K562 (cell line): Measurements from ENCODE around the gene C10orf71. TPM values are rescaled to one million over a fixed set of nuclear protein-coding genes. Genes with fewer than 3 reads are reported as not detected.

Experiments used
- ATAC-seq: fragments of 200-7000 bp; cut with Tn5 transposase; 3 replicates; pipeline ENCODE4 v1.9.1; 2020; ENCODE audit warnings: moderate library complexity
- BruUV-seq: library from RNA; stranded (reverse); fragments of 400-500 nt; replicated peaks from 2 replicates; lab custom pipeline; 2021; lab: Mats Ljungman, UMichigan
- CTCF ChIA-PET: fragments of 300-600 bp; formaldehyde crosslinking; extraction: SDS; loops from one replicate; lab custom pipeline; 2021; ENCODE audit warnings: low intra/inter-chr PET ratio; lab: Yijun Ruan, JAX
- POLR2A ChIA-PET: fragments of 300-600, 350-650 bp; sonication (Branson Sonifier 250); formaldehyde crosslinking; extraction: SDS; loops from one replicate; lab custom pipeline; 2021; ENCODE audit warnings: antibody characterized with exemption, inconsistent platforms; lab: Yijun Ruan, JAX
- DNase-seq, 4 experiments: peaks; one replicate each; pipeline versions ENCODE4 v3.0.0 to v3.0.0-alpha.2; 2011 to 2018; ENCODE audit warnings: low spot score in 3 of 4, mixed read lengths in 3 of 4; ENCODE audit errors: extremely low read depth in 1 of 4
- FAIRE-seq: peaks from 2 replicates; lab custom pipeline; 2011; peaks lifted over from hg19 to GRCh38; lab: Jason Lieb, UNC
- H2AFZ ChIP-seq: 2 replicates; pipeline ENCODE4 v1.6.0; 2011; ENCODE audit warnings: low read depth, low read length, control low read depth, inconsistent platforms
- H3K27ac ChIP-seq: fragments of 200-600 bp; 3 replicates; pipeline ENCODE4 v1.8.0; 2011; ENCODE audit warnings: low read depth, mild to moderate bottlenecking, control low read depth, inconsistent platforms, low read length, moderate library complexity, mixed read lengths; ENCODE audit errors: extremely low read depth
- H3K27me3 ChIP-seq, 2 experiments: fragments of 300-600 bp in 1 of 2; 2 replicates in 1 of 2; 3 replicates in 1 of 2; pipeline versions ENCODE4 v1.6.0 to v1.8.0; 2011; ENCODE audit warnings: inconsistent platforms in 2 of 2, low read length in 2 of 2, mild to moderate bottlenecking in 1 of 2, mixed read lengths in 1 of 2, moderate library complexity in 1 of 2; ENCODE audit not compliant: control insufficient read depth in 2 of 2, insufficient read depth in 2 of 2
- H3K36me3 ChIP-seq: fragments of 300-600 bp; 3 replicates; pipeline ENCODE4 v1.8.0; 2011; ENCODE audit warnings: mild to moderate bottlenecking, low read length, inconsistent platforms; ENCODE audit not compliant: control insufficient read depth, insufficient read depth
- H3K4me1 ChIP-seq, 2 experiments: fragments of 200-600 bp in 1 of 2; replicated peaks in 1 of 2; 2 replicates in 1 of 2; 3 replicates in 1 of 2; pipeline versions ENCODE4 v1.5.1 to v1.8.0; 2011; ENCODE audit warnings: inconsistent platforms in 2 of 2, low read length in 2 of 2, mild to moderate bottlenecking in 1 of 2, mixed read lengths in 1 of 2, moderate library complexity in 1 of 2; ENCODE audit not compliant: control insufficient read depth in 2 of 2, insufficient read depth in 2 of 2
- H3K4me2 ChIP-seq: 2 replicates; pipeline ENCODE4 v1.6.1; 2011; ENCODE audit warnings: low read length, control low read depth, inconsistent platforms, mixed read lengths; ENCODE audit not compliant: insufficient read depth
- H3K4me3 ChIP-seq: fragments of 200-600 bp; sonication (generic), shearing (Covaris generic); 2 replicates; pipeline ENCODE4 v1.5.1; 2016; ENCODE audit warnings: control low read depth, inconsistent platforms
- H3K79me2 ChIP-seq: fragments of 200-600 bp; 3 replicates; pipeline ENCODE4 v1.8.0; 2011; ENCODE audit warnings: low read length, inconsistent platforms; ENCODE audit not compliant: control insufficient read depth, insufficient read depth
- H3K9ac ChIP-seq, 2 experiments: 2 replicates each; pipeline versions ENCODE4 v1.6.0 to v1.6.1; 2011; ENCODE audit warnings: low read depth in 2 of 2, low read length in 2 of 2, control low read depth in 1 of 2, inconsistent platforms in 1 of 2, mild to moderate bottlenecking in 1 of 2, mixed read lengths in 1 of 2; ENCODE audit not compliant: insufficient read depth in 1 of 2
- H3K9me1 ChIP-seq: one replicate; pipeline ENCODE4 v1.6.0; 2011; ENCODE audit warnings: inconsistent platforms, mild to moderate bottlenecking, low read length, moderate library complexity; ENCODE audit not compliant: control insufficient read depth, insufficient read depth
- H3K9me3 ChIP-seq: replicated peaks from 2 replicates; pipeline ENCODE4 v1.5.1; 2011; ENCODE audit warnings: low read depth, low read length, inconsistent platforms; ENCODE audit not compliant: control insufficient read depth, insufficient read depth
- H4K20me1 ChIP-seq: replicated peaks from 2 replicates; pipeline ENCODE4 v1.6.1; 2011; ENCODE audit warnings: low read length, inconsistent platforms, mixed read lengths; ENCODE audit not compliant: control insufficient read depth, insufficient read depth
- NUFIP1 ChIP-seq: fragments of 450-650 bp; IDR thresholded peaks from 2 replicates; pipeline ENCODE4 v1.6.1; 2018; ENCODE audit not compliant: partially characterized antibody
- SPI1 ChIP-seq: IDR thresholded peaks from 2 replicates; pipeline ENCODE4 v1.6.1; 2011; ENCODE audit warnings: low read depth, low read length, control low read depth, borderline replicate concordance
- ZKSCAN1 ChIP-seq: fragments of 150-350 bp; IDR thresholded peaks from 2 replicates; pipeline ENCODE4 v1.6.1; 2016; ENCODE audit warnings: low read depth, low read length
- WGBS: fragments of 100-300 bp; shearing (Covaris generic); methylation state at CpG from one replicate; pipeline ENCODE4 v1.1.6; 2016; ENCODE audit warnings: low coverage, mixed read lengths; ENCODE audit not compliant: insufficient coverage; ENCODE audit errors: missing lambda C conversion rate; 5-methylcytosine and 5-hydroxymethylcytosine counted together
- in situ Hi-C: fragments of 300-500 bp; cut with MboI; formaldehyde crosslinking; loops from 4 replicates; pipeline ENCODE4 v1.15.0; 2018; ENCODE audit warnings: inconsistent platforms, mixed read lengths
- intact Hi-C: fragments of 100-400 bp; cut with micrococcal nuclease; formaldehyde crosslinking; loops from 2 replicates; pipeline ENCODE4 v1.14.2; 2022
- polyA plus RNA-seq, 8 experiments: library from polyadenylated mRNA; depleted of rRNA in 4 of 8; stranded (reverse) in 5 of 8; unstranded in 3 of 8; fragments of >200 nt; fragmentation: Nextera tagmentation in 2 of 8; fragmentation: Illumina TruSeq in 1 of 8; extraction: Ambion mirVana in 2 of 8; extraction: Trizol in 1 of 8; gene quantifications; 2 replicates each; pipeline versions ENCODE4 v1.2.1 to v1.2.3, GENCODE V29; 2011 to 2014; ENCODE audit warnings: inconsistent platforms in 1 of 8, missing spikeins in 1 of 8
- total RNA-seq, 7 experiments: library from RNA; depleted of rRNA in 6 of 7; stranded (reverse); fragments of >200 nt in 6 of 7; fragmentation: Illumina TruSeq in 2 of 7; extraction: Trizol in 2 of 7; gene quantifications; 2 replicates each; pipeline versions ENCODE4 v1.2.1 to v1.2.3, GENCODE V29; 2011 to 2021; ENCODE audit warnings: low replicate concordance in 1 of 7
- TF ChIP-seq, protein P1 (sequence below): fragments of 250-450 bp; sonication (Bioruptor Pico); IDR thresholded peaks from 2 replicates; pipeline ENCODE4 v1.4.0; 2020; ENCODE audit warnings: mild to moderate bottlenecking

The C10orf71 gene
- total and polyA plus RNA-seq, 9 of the 15 experiments (the other 6 are each of a cell fraction or from before 2014, with no cell fraction given), result 0.06 to 4.5 (median 1.3) TPM

DNA sequence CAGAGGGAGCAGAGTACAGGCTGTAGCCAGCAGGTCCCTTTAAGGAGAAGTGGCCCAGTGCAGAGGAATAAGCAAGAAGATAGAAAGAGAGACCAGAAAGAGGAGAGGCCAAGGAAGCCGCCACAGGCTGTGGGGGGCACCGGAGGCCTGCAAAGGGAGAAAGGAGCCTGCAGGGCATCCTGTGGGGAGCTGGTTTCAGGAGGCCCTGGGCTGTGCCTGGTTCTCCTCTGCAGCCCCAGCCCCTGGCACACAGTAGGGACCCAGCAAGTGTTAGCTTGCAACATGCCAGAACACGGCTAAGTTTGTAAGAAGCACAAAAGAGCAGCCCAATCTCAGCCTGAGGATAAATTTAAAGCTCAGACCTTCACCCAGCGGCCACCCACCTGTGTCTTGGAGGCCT lies 12.3 kb upstream of the C10orf71 start:
- ChIA-PET CTCF (no interaction called here), POLR2A (interaction anchor here (0.8 to 1.9 kb wide), 3 partner anchors 8 to 295 kb away, joined by 4 to 8 read pairs (median 8); no protein-coding TSS in a partner anchor)

DNA sequence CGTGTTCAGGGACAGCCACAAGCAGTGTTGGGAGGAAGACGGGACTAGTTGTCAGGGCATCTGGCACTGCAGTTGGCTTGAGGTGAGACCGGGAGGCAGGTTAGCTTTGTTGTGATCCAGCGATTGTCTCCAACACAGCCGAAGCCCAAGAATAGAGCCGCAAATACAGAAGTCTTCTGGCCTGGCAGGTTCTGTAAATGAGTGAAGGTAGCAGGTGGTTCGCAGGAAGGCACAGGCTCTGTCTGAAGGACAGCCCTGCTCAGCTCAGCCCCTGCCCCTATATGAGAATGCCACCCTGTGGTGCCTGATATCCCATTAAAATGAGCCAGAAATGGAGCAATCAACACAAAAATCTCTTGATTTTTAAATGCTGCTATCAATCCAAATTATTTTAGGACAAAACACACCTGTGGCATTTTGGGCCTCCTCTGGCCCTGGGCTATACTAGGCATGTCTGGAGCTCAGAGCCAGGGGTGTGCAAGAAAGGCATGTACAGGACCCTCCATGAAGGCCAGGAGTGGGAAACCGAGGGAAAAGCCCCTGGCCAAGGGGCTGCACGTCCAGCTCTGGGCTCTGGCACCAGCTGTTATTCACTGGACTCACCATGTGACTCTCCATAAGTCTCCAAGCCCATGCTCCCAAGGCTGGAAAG lies 11.2 kb upstream of the C10orf71 start:
- H3K36me3 ChIP-seq, result no peaks in the 10 kb centered on the region
- no peaks in the 10 kb centered on the region for H3K27me3 ChIP-seq
- H3K9ac ChIP-seq, result 0 out of 4 replicates have a peak overlapping the region, but pooled peaks of 1 of the 2 experiments have one; percentile 18
- no peaks in the 10 kb centered on the region for H3K9me3 ChIP-seq
- TF ChIP-seq, protein P1, sequence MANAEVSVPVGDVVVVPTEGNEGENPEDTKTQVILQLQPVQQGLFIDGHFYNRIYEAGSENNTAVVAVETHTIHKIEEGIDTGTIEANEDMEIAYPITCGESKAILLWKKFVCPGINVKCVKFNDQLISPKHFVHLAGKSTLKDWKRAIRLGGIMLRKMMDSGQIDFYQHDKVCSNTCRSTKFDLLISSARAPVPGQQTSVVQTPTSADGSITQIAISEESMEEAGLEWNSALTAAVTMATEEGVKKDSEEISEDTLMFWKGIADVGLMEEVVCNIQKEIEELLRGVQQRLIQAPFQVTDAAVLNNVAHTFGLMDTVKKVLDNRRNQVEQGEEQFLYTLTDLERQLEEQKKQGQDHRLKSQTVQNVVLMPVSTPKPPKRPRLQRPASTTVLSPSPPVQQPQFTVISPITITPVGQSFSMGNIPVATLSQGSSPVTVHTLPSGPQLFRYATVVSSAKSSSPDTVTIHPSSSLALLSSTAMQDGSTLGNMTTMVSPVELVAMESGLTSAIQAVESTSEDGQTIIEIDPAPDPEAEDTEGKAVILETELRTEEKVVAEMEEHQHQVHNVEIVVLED, result no peak
- TF ChIP-seq SPI1, result no peak
- H2AFZ ChIP-seq, result peak overlapping the region; percentile 57; the same call in 1 of the 2 replicates
- FAIRE-seq (no peak), DNase-seq (no peak), ATAC-seq (no peak)
- H3K4me3 ChIP-seq, result no peak overlapping the region
- H3K4me2 ChIP-seq, result no peak overlapping the region
- no TSS peak for BruUV-seq
- no peaks in the 10 kb centered on the region for H4K20me1 ChIP-seq
- peaks cover 0 to 3% of the 10 kb centered on the region in 2 experiments; a peak in 1 of 5 replicates for H3K4me1 ChIP-seq
- ChIA-PET CTCF (no interaction called here), POLR2A (interaction anchor here (0.5 to 1.9 kb wide), 8 partner anchors 9 to 296 kb away, joined by 3 to 9 read pairs (median 4); no protein-coding TSS in a partner anchor)
- WGBS, result 61% methylated on average over 8 of the region's 9 CpGs
- H3K9me1 ChIP-seq, result no peaks in the 10 kb centered on the region
- intact Hi-C loops (no loop called here), in situ Hi-C loops (no loop called here)
- no peaks in the 10 kb centered on the region for H3K79me2 ChIP-seq
- H3K27ac ChIP-seq, result no peak overlapping the region

More for the DNA sequence above, 12.3 kb upstream of the C10orf71 start:
- Histone ChIP-seq H3K9me1 (no peaks in the 10 kb centered on the region), H3K9me3 (no peaks in the 10 kb centered on the region), H3K36me3 (no peaks in the 10 kb centered on the region), H3K27ac (no peak overlapping the region), H3K79me2 (no peaks in the 10 kb centered on the region), H3K4me3 (no peak overlapping the region), H2AFZ (no peak overlapping the region; the same call in 1 of the 2 replicates), H3K4me1 (peaks cover 0 to 5% of the 10 kb centered on the region in 2 experiments; a peak in 3 of 5 replicates), H4K20me1 (no peaks in the 10 kb centered on the region), H3K9ac (no peak overlapping the region), H3K4me2 (no peak overlapping the region), H3K27me3 (no peaks in the 10 kb centered on the region)
- DNase-seq (no peak), ATAC-seq (no peak; the same call in 2 of the 3 replicates), FAIRE-seq (no peak)
- TF ChIP-seq ZKSCAN1 (no peak), NUFIP1 (no peak)
- intact Hi-C loops (no loop called here), in situ Hi-C loops (no loop called here)
- no TSS peak for BruUV-seq
- 53% methylated on average over 4 of the region's 4 CpGs for WGBS
